Activated T-helper 1 cell treated with anti-CD3 and anti-CD28 coated beads, Interleukin-12 subunit alpha, Interleukin-12 subunit beta, Interleukin-2, Interleukin-4 antibody, amounts not matched to agents 30 ng/mL and 10 ng/mL and 1 ng/mL, durations not matched to agents 14 hours and 24 hours and 36 hours (primary cell): ENCODE measurements around the gene PITPNM1. TPM values are rescaled to one million over a fixed set of nuclear protein-coding genes. Genes with fewer than 3 reads are reported as not detected.
"Not testable (repeated sequence)": the region's sequence is repeated elsewhere in the genome, so short reads cannot be mapped to it uniquely, and the experiment has no call there.

Experiments used
- DNase-seq: peaks from one replicate; pipeline ENCODE4 v3.0.0; 2021; ENCODE audit warnings: low spot score
- H3K27ac Mint-ChIP-seq: one replicate; pipeline ENCODE4 v1.8.0; 2021; ENCODE audit warnings: mild to moderate bottlenecking, mixed read lengths
- H3K27me3 Mint-ChIP-seq: one replicate; pipeline ENCODE4 v1.8.0; 2022; ENCODE audit warnings: mild to moderate bottlenecking, moderate library complexity, mixed read lengths; ENCODE audit not compliant: insufficient read depth
- H3K36me3 Mint-ChIP-seq: one replicate; pipeline ENCODE4 v1.8.0; 2021; ENCODE audit warnings: low read depth, mixed read lengths
- H3K4me1 Mint-ChIP-seq: one replicate; pipeline ENCODE4 v1.8.0; 2021; ENCODE audit warnings: low read depth, mixed read lengths
- H3K4me3 Mint-ChIP-seq: one replicate; pipeline ENCODE4 v1.8.0; 2021; ENCODE audit warnings: mild to moderate bottlenecking, moderate library complexity, mixed read lengths
- H3K9me3 Mint-ChIP-seq: one replicate; pipeline ENCODE4 v1.8.0; 2021; ENCODE audit warnings: mixed read lengths
- intact Hi-C: fragments of 100-400 bp; cut with micrococcal nuclease; formaldehyde crosslinking; loops from one replicate; pipeline ENCODE4 v1.15.1; 2024
- total RNA-seq: library from RNA; stranded (reverse); gene quantifications from 2 replicates; pipeline ENCODE4 v1.2.3, GENCODE V29; 2022

The PITPNM1 gene
- total RNA-seq, 1 donor from 2014 or later: 138 TPM

DNA sequence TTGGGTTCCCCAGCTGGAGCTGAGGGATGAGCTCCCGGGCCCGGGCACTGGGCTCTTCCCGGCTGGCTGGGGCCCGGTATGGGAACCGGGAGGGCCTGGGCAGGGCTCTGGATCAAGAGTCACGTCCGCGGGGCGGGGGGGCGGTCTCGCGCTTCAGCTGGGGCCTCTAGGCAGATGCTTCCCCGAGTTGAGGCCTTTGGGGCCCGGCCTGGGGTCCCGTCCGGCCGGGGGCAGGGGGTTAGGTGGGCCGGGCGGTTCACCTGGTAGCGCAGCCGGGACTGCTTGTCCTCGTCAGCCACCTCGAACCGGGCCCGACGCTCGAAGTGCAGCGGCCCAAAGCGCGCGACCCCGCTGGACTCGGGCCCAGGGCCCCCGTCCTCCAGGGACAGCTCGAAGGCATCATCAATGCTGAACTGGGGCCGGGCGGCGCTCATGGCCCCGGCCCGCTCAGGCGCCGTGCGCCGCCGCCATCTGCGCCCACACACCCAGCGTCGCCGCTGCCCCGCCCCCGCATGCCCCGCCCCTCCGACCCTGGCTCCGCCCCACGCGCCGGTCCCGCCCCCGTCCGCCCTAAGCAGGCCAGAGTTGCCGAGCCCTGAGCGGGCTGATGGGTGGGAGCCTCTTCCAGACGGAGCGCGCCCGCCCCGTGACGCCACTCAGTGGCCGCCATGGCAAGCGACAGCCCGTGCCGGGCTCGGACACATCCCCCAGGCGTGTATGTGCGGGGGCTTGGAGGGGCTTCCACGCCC, 36.2 kb downstream of the PITPNM1 start, which contains the start of gene TMEM134:
TMEM134 (minus strand) TSS at position 493 of the 749 bp plus-strand sequence; CDS start at position 434, 59 bp downstream.
- Mint-ChIP-seq H3K27me3 (no peaks in the 10 kb centered on the region), H3K4me3 (peak within 1 kb of the TSS; percentile 91), H3K36me3 (peaks cover 6% of the 10 kb centered on the region), H3K27ac (peak within 1 kb of the TSS; percentile 84), H3K9me3 (no peaks in the 10 kb centered on the region), H3K4me1 (peaks cover 23% of the 10 kb centered on the region)
- intact Hi-C loops: loop anchor here (1.0 to 5.0 kb wide), 8 partner anchors 14 to 117 kb away; partner anchors contain the start of genes AIP, CDK2AP2, CORO1B and POLD4
- DNase-seq: peak; percentile 88

DNA sequence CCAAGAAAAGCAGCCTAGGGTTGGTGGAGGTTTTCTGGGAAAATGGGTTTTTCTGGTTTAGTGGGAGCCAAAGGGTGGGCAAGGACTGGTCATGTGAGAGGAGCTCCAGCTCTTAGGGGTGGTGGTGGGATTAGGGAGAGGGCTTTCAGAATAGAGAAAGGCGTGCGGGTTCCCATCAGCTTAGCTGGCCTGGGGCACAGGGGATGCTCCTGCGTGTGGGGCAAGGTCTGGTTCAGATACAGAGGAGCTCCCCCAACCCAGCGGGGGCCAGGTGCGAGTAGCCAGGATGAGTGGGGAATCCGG, 36.8 kb downstream of the PITPNM1 start:
- Mint-ChIP-seq H3K4me3 (peak overlapping the region; percentile 91), H3K27ac (peak overlapping the region; percentile 84), H3K36me3 (peaks cover 6% of the 10 kb centered on the region), H3K9me3 (no peaks in the 10 kb centered on the region), H3K27me3 (no peaks in the 10 kb centered on the region), H3K4me1 (peaks cover 26% of the 10 kb centered on the region)
- intact Hi-C loops: loop anchor here (2.0 to 5.0 kb wide), 2 partner anchors 30 to 116 kb away; partner anchors contain the start of gene POLD4
- DNase-seq: no peak

DNA sequence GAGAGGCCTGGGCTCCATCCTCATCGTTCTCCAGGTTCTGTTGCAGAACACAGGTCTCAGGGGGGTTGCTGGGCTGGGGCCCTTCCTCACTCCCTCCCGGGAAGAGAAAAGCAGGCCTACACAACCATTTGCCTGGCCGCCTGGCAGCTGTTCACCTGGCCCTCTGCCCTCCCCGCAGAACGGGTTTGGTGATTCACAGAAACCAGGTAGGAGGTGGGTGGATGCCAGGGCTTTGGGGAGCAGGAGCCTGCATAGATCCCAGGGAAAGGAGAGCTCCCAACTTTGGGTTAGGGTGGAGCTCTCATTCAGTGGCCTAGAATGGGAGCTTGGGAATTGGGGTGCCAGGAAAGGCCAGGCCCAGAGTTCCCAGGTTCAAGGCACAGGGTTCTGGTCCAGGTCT, 37.1 kb downstream of the PITPNM1 start:
- no peak for DNase-seq

DNA sequence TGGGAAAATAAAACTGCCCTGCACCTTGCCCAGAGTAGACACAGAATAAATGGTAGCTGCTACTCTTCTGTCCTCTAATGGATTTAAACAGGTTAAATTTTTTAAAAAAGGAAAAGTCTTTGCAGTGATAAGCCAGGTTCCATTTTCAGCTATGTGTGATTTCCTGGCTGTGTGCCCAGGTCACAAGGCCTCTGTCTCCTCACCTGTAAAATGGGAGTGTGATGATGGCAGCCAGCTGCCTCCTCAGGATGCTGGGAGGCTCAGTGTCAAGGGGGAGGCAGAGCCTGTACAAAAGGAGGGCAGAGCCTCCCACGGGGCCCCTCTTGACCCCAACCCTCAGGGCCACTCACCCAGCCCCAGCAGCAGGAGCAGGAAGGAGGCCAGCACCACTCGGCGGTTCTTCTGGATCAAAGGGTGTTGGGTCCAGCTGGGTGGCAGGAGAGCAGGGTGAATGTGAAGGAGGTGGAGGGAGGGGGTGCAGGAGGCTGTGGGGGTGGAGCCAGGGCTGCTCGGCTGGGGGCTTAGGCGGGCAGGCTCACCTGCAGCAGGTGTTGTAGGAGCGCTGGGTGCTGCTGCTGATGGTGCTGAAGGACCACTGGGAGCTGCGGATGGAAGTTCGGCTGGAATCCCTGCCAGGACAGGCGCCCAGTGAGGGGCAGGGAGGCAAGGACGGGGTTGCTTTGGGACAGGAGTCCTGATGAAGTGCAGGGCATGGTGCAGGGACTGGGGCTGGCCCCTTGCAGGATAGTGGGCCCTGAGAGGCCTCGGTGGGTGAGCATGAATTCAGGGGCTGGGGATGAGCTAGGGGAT, 38.0 kb downstream of the PITPNM1 start:
- peaks cover 26% of the 10 kb centered on the region for H3K4me1 Mint-ChIP-seq
- H3K27me3 Mint-ChIP-seq: no peaks in the 10 kb centered on the region
- H3K27ac Mint-ChIP-seq: peak overlapping the region; percentile 71
- H3K4me3 Mint-ChIP-seq: peak overlapping the region; percentile 91
- peaks cover 6% of the 10 kb centered on the region for H3K36me3 Mint-ChIP-seq
- intact Hi-C loops: loop anchor here (5.0 kb wide), 1 partner anchor 115 kb away; the partner anchor contains the start of gene POLD4
- no peaks in the 10 kb centered on the region for H3K9me3 Mint-ChIP-seq
- no peak for DNase-seq

More for the DNA sequence above, 37.1 kb downstream of the PITPNM1 start:
- Mint-ChIP-seq H3K4me3 (peak overlapping the region; percentile 91), H3K36me3 (peaks cover 6% of the 10 kb centered on the region), H3K27ac (peak overlapping the region; percentile 84), H3K27me3 (no peaks in the 10 kb centered on the region), H3K9me3 (no peaks in the 10 kb centered on the region), H3K4me1 (peaks cover 26% of the 10 kb centered on the region)
- intact Hi-C loops: loop anchor here (2.0 to 5.0 kb wide), 2 partner anchors 29 to 116 kb away; partner anchors contain the start of gene POLD4

DNA sequence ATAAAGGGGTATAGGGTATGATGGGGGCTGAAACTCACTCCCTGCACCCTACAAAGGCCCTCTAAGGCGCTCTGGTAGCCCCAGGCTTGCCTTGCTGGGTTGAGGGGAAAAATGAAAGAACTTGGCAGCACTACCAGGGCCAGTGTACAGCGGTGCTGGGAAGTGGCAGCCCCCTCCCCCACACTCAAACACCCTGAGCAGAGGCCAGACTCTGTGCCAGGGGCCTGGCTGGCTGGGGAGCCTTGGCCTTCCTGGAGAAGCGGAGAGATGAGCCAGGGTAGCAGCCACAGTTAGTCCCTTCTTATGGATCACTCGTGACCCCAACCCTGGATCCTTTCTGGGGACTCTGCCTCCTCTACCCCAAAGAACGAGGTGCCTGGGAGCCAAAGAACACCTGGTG, 38.8 kb downstream of the PITPNM1 start:
- DNase-seq: no peak
- intact Hi-C loops: loop anchor here (5.0 kb wide), 1 partner anchor 114 kb away; the partner anchor contains the start of gene POLD4
- Mint-ChIP-seq H3K4me3 (peak overlapping the region; percentile 91), H3K4me1 (peaks cover 26% of the 10 kb centered on the region), H3K9me3 (no peaks in the 10 kb centered on the region), H3K36me3 (peaks cover 6% of the 10 kb centered on the region), H3K27me3 (no peaks in the 10 kb centered on the region), H3K27ac (peak overlapping the region; percentile 65)

DNA sequence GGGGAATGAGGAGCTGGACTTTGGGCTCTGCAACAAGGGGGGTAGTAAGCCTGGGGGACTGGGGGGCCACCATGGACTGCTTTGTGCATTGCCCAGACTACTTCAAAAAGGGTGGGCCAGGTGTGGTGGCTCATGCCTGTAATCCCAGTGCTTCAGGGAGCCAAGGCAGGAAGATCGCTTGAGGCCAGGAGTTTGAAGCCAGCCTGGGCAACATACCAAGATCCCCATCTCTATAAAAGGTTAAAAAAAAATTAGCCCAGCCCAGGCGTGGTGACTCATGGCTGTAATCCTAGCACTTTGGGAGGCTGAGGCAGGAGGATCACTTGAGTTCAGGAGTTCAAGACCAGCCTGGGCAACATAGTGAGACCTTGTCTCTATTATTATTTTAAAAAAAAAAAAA, 39.6 kb downstream of the PITPNM1 start:
- H3K4me1 Mint-ChIP-seq: peaks cover 26% of the 10 kb centered on the region
- peak overlapping the region; percentile 85 for H3K27ac Mint-ChIP-seq
- H3K4me3 Mint-ChIP-seq: peak overlapping the region; percentile 88
- not testable (repeated sequence) for H3K27me3 Mint-ChIP-seq, DNase-seq, H3K36me3 Mint-ChIP-seq, H3K9me3 Mint-ChIP-seq
- intact Hi-C loops: loop anchor here (5.0 kb wide), 1 partner anchor 113 kb away; the partner anchor contains the start of gene POLD4

DNA sequence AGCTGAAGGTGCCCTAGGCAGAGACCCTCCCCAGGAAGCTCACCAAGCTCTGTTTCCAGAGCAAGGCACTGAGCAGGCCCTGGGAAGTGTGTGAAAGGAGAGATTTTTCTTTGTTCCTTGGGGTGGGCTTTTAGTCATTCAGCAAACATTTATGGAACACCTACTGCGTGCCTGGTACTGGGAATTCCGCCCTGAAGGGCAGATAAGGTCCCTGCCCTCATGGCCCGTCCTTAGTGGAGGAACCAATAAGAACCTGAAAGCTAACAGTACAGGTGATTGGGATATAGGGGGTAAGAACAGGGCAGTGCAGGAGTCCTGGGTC, 40.0 kb downstream of the PITPNM1 start:
- no peak for DNase-seq
- Mint-ChIP-seq H3K4me3 (peak overlapping the region; percentile 88), H3K27ac (peak overlapping the region; percentile 85), H3K36me3 (peaks cover 6% of the 10 kb centered on the region), H3K4me1 (peaks cover 26% of the 10 kb centered on the region), H3K27me3 (no peaks in the 10 kb centered on the region), H3K9me3 (no peaks in the 10 kb centered on the region)
- intact Hi-C loops: loop anchor here (5.0 kb wide), 1 partner anchor 113 kb away; the partner anchor contains the start of gene POLD4

DNA sequence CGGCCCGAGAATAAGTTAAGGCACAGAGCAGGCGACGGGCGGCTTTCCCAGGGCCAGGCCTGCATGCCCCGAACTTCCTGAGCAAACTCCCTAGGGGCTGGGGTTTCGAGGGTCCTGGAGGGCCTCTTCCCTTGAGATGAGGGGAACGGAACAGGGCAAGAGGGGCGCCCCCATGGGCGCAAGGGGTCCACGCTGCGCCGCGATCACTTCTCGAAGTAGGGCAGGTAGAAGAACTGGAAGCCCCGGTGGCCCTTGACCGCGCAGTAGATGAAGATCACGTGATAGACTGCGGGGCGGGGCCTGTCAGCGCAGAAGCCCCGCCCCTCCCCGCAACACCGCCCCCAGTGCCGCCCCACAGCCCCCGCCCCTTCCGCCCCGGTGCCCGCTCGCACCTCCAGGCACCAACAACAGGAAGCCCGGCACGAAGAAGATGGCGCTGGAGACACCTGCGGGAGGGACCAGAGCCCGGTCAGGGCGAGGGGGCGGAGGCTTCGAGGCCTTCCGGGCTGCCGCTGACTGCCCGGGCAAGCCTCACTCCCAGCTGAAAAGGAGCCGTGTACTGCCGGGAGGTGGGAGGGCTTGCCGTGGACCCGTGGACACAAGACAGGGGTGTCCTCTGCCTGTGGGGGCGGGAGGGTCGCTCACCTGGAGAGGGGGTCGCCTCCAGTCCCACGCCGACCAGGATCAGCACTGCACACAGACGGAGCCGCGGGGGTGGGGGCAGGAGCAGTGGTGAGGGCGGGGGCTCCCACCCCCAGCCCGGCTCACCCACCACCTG, 40.6 kb downstream of the PITPNM1 start:
- DNase-seq: peak; percentile 89
- intact Hi-C loops: loop anchor here (1.0 to 5.0 kb wide), 8 partner anchors 20 to 224 kb away; partner anchors contain the start of genes POLD4, RAD9A and RPS6KB2
- Mint-ChIP-seq H3K4me3 (peak overlapping the region; percentile 88), H3K36me3 (peaks cover 6% of the 10 kb centered on the region), H3K9me3 (no peaks in the 10 kb centered on the region), H3K27me3 (no peaks in the 10 kb centered on the region), H3K27ac (peak overlapping the region; percentile 85), H3K4me1 (peaks cover 26% of the 10 kb centered on the region)

DNA sequence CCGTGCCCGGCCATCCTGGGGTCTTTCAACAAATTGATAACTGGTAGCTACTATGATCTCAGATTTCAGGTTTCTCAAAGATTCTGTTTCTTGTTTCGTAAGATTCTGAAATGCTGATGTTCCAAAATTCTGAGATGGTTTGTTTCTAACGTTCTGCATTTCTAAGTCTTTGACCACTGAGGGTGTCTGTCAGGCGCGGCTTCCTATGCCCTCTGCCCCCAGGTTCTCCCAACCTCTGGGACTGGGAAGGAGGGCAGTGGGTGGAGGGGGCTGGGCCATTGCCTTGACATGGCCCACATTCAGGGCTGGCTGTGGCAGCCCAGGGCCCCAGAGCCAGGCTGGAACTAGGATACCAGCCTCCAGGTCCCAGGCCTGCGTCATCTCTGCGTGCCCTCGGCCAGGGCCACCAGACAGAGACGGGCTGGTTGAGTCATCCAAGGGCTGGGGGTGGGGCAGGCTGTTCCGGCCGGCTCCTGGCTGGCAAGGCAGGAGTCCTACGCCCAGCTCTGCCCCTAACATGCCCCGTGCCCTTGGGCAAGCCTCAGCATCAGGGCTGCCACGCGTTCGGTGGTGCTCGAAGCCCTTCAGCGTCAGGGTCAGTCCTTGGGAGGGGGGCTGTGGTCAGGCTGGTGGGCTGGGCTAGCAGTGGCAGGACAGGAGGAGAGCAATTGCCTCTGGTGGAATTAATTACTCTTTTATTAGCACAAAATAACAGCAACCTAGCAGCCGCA, 41.3 kb downstream of the PITPNM1 start:
- DNase-seq: no peak
- Mint-ChIP-seq H3K4me3 (peak overlapping the region; percentile 88), H3K27me3 (no peaks in the 10 kb centered on the region), H3K36me3 (peaks cover 6% of the 10 kb centered on the region), H3K4me1 (peaks cover 26% of the 10 kb centered on the region), H3K27ac (no peak overlapping the region), H3K9me3 (no peaks in the 10 kb centered on the region)
- intact Hi-C loops: loop anchor here (1.0 kb wide), 7 partner anchors 20 to 224 kb away; partner anchors contain the start of genes RAD9A and RPS6KB2

DNA sequence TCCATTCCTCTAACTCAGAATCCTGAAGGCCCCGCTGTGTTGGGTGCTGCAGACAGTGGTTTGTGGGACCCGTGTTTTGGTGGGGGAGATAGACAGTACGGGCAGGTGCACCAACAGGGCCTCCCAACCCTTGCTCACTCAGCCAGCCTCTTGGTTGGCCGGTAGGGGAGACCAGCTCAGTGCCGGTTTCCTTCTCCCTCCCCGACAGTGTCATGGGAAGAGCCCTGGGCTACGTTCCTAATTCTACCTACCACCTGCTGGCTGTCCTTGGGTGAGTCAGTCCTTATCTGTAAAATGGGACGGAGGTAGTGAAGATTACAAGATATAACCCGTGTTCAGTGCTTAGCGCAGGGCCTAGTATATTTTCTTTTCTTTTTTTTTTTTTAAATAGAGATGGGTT, 42.0 kb downstream of the PITPNM1 start:
- no peaks in the 10 kb centered on the region for H3K27me3 Mint-ChIP-seq
- no peak overlapping the region for H3K27ac Mint-ChIP-seq
- peaks cover 22% of the 10 kb centered on the region for H3K4me1 Mint-ChIP-seq
- no peak overlapping the region for H3K4me3 Mint-ChIP-seq
- H3K9me3 Mint-ChIP-seq: no peaks in the 10 kb centered on the region
- no peak for DNase-seq
- intact Hi-C loops: no loop called here
- peaks cover 6% of the 10 kb centered on the region for H3K36me3 Mint-ChIP-seq

DNA sequence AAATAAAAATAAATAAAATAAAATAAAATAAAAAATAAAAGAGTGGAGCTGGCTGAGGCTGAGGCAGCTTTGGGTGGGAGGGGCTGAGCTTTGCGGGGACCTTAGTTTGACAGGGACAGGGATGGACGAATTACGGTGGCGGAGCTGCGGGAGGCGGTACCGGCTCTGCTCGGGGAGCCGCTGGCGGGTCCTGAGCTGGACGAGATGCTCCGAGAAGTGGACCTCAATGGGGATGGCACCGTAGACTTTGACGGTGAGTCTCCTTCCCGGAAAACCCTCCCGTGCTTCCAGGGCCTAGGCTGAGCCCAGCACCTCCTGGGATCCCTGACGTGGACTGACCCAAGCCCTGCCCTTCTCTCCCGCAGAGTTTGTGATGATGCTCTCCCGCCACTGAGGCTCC, 46.9 kb downstream of the PITPNM1 start:
- Mint-ChIP-seq H3K27me3 (peaks cover 4% of the 10 kb centered on the region), H3K9me3 (no peaks in the 10 kb centered on the region), H3K27ac (no peak overlapping the region), H3K4me1 (no peaks in the 10 kb centered on the region), H3K36me3 (no peaks in the 10 kb centered on the region), H3K4me3 (no peak overlapping the region)
- intact Hi-C loops: no loop called here
- no peak for DNase-seq

DNA sequence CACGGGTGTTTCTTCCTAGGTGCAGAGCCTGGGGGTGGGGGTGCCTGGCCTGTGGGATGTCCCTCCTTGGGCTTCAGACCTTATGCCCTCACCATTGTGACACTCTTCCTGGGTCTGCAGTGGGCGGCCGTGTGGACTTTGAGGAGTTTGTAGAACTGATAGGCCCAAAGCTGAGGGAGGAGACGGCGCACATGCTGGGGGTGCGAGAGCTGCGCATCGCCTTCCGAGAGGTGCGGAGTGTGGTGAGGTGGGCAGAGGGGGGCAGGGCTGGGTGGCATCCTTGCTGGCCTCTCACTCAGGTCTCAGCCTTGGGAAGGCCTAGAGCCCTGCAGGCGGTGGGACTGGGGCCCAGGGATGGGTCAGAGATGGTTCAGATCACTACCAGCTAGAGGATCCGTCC, 47.7 kb downstream of the PITPNM1 start:
- intact Hi-C loops: no loop called here
- no peak for DNase-seq
- no peaks in the 10 kb centered on the region for H3K36me3 Mint-ChIP-seq
- H3K27me3 Mint-ChIP-seq: peaks cover 4% of the 10 kb centered on the region
- no peaks in the 10 kb centered on the region for H3K4me1 Mint-ChIP-seq
- no peaks in the 10 kb centered on the region for H3K9me3 Mint-ChIP-seq
- H3K27ac Mint-ChIP-seq: no peak overlapping the region
- H3K4me3 Mint-ChIP-seq: no peak overlapping the region
